Measurements from ENCODE around the gene PRND.
"Not testable (repeated sequence)": the region's sequence is repeated elsewhere in the genome, so short reads cannot be mapped to it uniquely, and the experiment has no call there.

DNA sequence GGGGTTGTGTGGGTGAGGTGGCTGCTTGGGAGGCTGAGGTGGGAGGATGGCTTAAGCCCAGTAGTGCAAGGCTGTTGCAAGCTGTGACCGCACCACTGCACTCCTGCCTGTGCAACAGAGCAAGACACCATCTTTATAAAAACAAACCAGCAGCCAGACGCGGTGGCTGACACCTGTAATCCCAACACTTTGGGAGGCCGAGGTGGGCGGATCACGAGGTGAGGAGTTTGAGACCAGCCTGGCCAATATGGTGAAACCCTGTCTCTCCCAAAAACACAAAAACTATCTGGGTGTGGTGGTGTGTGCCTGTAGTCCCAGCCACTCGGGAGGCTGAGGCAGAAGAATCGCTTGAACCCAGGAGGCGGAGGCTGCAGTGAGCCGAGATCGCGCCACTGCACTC lies 14.8 kb upstream of the PRND start:
- TF ChIP-seq, protein P1, sequence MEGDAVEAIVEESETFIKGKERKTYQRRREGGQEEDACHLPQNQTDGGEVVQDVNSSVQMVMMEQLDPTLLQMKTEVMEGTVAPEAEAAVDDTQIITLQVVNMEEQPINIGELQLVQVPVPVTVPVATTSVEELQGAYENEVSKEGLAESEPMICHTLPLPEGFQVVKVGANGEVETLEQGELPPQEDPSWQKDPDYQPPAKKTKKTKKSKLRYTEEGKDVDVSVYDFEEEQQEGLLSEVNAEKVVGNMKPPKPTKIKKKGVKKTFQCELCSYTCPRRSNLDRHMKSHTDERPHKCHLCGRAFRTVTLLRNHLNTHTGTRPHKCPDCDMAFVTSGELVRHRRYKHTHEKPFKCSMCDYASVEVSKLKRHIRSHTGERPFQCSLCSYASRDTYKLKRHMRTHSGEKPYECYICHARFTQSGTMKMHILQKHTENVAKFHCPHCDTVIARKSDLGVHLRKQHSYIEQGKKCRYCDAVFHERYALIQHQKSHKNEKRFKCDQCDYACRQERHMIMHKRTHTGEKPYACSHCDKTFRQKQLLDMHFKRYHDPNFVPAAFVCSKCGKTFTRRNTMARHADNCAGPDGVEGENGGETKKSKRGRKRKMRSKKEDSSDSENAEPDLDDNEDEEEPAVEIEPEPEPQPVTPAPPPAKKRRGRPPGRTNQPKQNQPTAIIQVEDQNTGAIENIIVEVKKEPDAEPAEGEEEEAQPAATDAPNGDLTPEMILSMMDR (IDR thresholded peaks at IDR 0.05), result not testable (repeated sequence)
- TF ChIP-seq POLR2A (IDR thresholded peaks at IDR 0.05), result not testable (repeated sequence)
